HG03342 (cell line): Measurements from ENCODE around the gene IFNL3.
"Not testable (repeated sequence)": the region's sequence is repeated elsewhere in the genome, so short reads cannot be mapped to it uniquely, and the experiment has no call there.

Experiments
- ATAC-seq: cut with Tn5 transposase; IDR thresholded peaks from one replicate; pipeline ENCODE4 v1.9.1; 2021; ENCODE audit warnings: mild to moderate bottlenecking, moderate library complexity; ENCODE audit not compliant: unreplicated experiment

The IFNL3 gene

DNA sequence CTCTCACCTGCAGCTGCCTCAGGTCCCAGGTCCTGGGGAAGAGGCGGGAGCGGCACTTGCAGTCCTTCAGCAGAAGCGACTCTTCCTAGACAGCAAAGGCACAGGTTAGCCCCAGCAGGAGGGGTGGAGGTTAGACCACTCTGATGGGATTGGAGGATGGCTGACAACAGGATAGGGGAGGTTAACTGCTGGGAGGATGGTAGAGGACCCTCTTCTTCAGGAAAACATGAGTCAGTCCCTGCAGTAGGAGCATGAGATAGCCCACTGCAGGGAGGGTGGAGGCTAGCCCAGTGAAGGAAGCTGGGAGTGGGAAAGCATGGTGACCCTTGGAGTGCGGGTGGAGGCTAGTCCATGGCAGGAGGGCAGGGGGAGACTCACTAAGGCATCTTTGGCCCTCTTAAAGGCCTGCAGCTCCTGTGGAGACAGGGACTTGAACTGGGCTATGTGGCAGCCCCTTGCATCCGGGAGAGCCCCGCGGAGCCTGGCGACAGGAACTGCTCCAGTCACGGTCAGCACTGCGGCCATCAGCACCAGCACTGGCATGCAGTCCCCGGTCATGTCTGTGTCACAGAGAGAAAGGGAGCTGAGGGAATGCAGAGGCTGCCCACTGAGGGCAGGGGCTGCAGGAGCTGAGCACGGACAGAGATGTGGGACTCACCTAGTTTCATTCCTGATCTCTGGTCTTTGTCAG, at the start of gene IFNL3:
TSS of gene IFNL3 (minus strand) at position 597 of the 691 bp plus-strand sequence. CDS start at position 558, 39 bp downstream.
- ATAC-seq, result not testable (repeated sequence)

DNA sequence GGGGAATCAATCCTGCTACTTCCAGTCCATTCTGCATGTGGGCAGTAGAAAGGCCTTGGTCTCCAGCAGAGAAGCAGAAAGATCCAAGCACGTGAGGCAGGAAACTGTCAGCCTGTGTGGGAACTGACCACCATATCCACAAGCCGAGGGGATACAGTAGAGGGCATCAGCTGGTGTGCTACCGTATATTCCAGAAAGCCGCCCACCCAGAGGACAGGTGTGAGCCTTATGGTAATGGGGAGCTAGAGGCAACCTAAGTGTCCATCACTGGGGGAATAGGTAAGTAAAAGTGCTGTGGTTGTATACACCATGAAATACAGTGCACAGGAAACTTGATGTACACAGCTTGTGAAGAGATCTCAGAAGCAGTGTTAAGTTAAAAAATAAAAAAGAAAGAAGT, 48.6 kb upstream of the IFNL3 start:
- ATAC-seq, result no peak

DNA sequence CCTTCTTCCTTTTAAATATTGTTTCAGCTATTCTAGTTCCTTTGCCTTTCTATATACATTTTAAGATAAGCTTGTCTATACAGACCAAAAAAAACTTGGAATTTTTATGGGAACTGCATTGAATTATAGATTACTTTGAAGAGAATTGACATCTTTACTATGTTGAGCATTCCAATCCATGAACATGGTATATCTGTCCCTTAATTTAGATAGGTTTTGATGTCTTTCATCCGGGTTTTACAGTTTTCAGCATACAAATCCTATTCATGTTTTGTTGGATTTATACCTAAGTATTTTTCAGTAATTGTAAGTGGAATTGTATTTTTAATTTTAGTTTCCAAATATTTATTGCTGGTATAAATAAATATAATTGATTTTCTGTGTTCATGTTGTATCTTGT, 39.2 kb upstream of the IFNL3 start:
- no peak for ATAC-seq

DNA sequence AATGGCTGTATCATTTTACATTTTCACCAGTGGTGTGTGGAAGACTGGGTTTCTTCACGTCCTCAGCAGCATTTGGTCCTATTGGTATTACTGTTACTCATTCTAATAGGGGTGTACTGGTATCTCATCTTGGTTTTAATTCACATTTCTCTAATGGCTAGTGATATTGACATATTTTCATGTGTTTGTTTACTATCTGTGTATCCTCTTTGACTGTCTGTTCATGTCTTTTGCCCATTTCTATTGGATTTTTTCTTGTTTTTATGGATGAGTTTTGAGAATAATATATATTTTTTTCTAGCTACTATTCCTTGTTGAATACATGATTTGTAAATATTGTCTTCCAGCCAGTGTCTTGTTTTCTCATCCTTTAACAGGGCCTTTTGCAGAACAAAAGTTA, 37.2 kb upstream of the IFNL3 start:
- no peak for ATAC-seq

DNA sequence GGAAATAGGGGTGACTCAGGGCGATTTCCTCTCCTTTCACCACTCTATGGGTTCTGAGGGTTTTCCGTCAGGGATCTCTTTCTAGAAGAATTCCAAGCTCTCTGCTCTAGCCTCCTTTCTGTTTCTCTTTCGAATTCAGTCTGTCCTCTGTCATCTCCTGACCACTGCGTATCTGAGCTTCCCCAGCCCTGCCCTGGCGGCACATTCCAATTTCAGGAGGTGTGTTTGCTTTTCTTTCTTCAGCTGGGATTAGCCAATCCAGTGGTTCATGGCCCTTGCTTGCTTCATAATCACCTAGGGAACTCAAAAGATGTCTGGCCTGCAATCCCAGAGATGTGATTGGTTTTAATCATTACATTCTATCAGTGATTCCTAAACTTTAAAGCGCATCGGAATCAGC, 32.8 kb upstream of the IFNL3 start:
- ATAC-seq, result no peak

DNA sequence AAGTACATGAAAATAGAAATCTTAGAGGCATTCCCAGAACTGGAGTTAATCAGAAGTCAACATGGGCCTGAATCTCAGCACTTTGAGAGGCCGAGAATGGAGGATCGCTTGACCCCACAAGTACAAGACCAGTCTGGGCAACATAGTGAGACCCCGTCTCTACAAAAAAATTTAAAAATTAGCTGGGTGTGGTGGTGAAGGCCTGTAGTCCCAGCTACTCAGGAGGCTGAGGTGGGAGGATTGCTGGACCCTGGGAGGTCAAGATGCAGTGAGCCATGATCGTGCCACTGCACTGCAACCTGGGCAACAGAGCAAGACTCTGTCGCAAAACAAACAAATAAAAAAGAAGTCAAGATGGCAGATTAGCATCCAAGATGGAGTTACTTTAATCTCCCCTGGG, 31.9 kb upstream of the IFNL3 start:
- no peak for ATAC-seq

DNA sequence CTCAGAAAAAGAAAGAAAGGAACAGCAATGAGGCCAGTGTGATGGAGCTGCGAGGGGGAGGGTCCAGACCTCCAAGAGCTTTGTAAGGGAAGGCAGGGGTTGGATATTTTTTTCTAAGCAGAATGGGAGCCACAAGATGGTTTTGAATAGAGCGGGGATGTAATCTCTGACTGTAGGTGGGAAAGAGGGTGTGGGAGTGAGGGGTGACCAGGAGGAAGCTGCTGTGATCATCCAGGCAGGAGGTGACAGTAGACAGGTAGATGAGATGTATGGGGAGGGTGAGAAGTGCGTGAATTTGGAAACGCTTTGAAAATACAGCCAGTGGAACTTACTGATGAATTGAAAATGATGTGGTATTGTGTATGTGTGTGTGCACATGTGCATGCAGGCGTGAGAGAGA, 30.8 kb upstream of the IFNL3 start:
- ATAC-seq, result no peak

DNA sequence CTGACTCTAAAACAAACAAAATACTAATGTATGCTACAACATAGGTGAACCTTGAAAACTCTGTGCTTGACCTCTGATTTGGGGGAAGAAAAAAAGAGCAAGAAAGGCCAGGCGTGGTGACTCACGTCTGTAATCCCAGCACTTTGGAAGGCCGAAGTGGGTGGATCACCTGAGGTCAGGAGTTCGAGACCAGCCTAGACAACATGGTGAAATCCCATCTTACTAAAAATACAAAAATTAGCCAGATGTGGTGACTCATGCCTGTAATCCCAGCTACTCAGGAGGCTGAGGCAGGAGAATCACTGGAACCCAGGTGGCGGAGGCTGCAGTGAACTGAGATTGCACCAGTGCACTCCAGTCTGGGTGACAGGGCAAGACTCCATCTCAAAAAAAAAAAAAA, 29.1 kb upstream of the IFNL3 start:
- not testable (repeated sequence) for ATAC-seq

DNA sequence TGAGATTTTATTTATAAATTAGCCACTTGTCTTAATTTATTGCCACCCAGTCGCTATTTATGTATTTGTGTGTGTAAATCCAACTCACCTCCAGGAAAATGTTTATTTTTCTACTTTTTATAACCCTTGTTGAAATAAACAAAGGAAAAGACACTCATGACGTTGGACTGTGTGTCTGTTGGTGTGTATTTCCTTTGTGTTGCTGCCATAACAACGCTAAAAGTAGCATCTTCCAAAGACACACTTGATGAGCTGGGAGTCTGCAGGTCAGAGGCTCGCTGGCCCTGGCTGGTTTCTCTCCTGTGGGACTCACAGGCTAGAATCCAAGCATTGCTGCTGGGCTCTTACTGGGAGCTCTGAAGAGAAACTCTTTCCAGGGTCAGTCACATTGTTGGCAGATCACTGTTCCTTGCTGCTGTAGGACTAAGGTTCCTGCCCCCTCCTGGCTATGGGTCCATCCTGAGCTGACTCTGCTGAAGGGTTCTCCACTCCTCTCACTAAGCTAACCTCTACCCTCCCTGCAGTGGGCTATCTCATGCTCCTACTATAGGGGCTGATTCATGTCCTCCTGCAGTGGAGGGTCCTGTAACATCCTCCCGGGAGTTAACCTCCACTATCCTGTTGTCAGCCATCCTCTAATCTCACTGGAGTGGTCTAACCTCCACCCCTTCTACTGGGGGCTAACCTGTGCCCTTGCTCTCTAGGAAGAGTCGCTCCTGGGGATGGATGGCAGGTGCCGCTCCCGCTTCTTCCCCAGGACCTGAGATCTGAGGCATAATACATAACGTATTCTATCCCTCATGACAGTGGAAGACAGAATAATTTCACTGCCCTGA, 25.4 kb upstream of the IFNL3 start:
- no peak for ATAC-seq

DNA sequence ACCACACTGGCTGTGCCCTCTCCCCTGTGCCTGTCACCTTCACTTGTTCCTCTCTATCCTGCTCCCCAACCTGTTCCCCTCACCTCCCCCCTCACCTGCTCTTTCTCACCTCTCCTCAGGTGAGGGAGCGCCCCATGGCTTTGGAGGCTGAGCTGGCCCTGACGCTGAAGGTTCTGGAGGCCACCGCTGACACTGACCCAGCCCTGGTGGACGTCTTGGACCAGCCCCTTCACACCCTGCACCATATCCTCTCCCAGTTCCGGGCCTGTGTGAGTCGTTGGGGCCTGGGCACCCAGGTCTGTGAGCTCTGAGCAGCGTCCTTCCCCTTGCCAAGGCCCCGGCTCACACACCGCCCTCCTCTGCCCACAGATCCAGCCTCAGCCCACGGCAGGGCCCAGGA, 24.6 kb upstream of the IFNL3 start:
- not testable (repeated sequence) for ATAC-seq

DNA sequence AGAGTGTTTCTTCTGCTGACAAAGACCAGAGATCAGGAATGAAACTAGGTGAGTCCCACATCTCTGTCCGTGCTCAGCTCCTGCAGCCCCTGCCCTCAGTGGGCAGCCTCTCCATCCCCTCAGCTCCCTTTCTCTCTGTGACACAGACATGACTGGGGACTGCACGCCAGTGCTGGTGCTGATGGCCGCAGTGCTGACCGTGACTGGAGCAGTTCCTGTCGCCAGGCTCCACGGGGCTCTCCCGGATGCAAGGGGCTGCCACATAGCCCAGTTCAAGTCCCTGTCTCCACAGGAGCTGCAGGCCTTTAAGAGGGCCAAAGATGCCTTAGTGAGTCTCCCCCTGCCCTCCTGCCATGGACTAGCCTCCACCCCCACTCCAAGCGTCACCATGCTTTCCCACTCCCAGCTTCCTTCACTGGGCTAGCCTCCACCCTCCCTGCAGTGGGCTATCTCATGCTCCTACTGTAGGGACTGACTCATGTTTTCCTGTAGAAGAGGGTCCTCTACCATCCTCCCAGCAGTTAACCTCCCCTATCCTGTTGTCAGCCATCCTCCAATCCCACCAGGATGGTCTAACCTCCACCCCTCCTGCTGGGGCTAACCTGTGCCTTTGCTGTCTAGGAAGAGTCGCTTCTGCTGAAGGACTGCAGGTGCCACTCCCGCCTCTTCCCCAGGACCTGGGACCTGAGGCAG, 23.9 kb upstream of the IFNL3 start:
- not testable (repeated sequence) for ATAC-seq

DNA sequence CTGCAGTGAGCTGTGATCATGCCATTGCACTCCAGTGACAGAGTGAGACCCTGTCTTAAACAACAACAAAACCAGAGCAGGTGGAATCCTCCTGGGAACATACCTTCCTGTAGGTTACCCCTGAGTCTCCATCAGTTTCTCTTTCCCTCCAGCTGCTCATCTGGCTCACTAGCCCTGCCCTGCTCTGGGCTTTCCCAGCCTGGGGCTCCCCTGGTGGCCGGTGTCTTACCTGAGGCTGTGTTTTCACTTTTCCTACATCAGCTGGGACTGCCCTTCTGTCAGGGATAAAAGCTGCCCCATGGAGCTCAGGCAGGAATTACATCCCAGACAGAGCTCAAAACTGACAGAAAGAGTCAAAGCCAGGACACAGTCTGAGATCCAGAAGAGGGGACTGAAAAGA, 23.3 kb upstream of the IFNL3 start, which contains the start of gene IFNL2:
TSS of gene IFNL2 (plus strand) at position 312 of the 400 bp plus-strand sequence. CDS start 173 bp downstream, outside the sequence.
- ATAC-seq, result not testable (repeated sequence)

DNA sequence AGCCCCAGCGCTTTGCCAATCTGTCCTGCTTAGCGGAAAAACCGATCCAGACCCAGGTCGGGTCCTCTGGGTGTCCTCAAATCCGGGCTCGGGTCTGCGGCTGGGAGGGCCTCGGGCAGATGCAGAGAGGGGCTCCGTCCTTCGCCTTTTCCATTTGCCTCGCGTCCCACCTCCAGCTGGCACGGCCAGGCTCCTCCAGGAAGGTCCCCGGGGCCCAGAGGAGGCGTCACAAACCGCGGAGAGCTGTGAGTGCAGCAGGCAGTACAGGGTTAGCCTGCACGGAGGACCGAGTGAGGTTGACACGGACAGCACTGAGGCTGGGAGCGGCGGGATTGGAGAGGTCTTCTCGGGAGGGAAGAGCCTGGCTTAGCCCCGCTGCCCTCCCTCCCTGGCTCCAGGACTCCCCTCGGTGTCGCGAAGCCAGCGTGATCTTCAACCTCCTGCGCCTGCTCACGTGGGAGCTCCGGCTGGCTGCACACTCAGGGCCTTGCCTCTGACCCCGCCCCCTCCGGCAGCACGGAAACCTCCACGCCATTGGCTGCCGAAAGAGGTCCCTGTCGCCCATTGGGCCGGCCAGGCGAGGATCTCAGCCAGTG, 20.6 kb upstream of the IFNL3 start:
- ATAC-seq, result no peak

DNA sequence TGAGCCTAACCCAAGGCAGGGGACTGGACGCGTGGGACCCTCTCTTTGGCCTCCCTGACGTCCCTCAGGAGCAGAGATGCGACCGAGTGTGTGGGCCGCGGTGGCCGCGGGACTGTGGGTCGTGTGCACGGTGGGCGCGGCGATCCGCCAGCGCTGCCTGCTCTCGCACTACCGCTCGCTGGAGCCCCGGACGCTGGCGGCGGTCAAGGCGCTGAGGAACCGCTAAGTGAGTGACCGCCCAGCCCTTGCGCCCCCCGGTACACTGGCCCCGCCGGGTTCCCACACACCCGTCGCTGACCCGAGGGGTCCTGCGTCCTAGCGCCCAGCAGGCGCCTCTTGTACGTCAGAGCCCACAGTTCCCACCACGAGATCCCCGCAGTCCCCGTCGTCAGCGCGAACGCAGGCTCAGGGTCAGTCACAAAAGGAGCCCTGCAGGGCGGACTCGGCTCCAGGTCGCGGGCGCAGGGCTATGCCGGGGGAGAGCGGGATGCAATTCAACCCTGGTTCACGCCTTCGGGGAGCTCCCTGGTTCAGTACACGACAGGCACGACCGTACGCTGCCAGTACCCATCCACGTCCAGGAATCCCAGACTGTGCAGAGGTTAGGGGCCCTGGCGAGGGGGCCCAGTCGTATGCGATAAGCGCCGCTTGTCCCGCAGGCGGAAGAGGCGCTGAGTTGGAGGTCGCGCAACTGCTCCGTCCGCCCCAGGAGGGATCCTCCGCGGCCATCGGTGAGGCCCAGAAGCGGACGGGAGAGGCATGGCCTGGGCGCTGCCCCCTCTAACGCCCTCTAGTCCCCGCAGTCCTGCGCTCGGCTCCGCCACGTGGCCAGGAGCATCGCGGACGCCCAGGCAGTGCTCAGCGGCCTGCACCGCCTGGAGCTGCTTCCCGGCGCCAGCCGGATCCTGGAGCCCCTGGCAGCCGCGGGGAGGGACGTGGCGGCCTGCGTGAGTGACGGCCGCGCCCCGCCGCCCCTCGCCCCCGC, 19.8 kb upstream of the IFNL3 start:
- no peak for ATAC-seq

DNA sequence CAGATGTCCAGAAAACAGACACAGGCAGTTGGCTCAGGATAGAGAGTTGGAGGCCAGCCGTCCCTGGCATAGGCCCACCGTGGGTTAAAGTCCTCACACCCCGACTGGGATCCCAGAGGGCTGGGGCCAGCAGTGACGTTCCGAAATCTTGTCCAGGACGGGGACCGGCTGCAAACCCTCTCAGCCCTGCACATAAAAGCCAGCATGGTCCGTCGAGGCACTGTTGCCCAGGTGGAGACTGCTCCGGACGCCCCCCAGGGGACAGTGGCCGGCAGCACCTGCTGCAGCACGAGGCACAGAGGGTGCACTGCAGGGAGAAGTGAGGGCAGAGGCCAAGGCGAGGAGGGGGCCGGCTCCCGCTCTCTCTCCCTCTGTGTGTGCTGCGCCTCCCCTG, 19.1 kb upstream of the IFNL3 start:
- ATAC-seq, result no peak

DNA sequence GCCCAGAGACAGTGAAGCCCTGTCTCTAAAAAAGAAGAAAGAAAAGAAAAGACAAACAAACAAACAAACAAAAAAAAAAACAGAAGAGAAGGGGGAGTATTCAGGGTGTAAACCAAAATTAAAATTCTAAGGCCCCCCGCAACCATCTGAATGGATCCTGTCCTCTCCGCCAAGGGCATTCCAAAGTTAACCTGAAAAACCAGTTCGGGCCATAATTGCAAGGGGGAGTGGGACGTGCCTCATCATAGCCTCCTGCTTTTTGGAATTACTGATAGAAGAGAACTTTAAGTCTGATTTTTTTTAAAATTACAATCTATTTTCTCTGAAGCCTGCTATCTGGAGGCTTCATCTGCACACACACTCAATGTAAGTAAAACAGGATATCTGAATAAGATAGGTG, 17.7 kb upstream of the IFNL3 start:
- no peak for ATAC-seq

DNA sequence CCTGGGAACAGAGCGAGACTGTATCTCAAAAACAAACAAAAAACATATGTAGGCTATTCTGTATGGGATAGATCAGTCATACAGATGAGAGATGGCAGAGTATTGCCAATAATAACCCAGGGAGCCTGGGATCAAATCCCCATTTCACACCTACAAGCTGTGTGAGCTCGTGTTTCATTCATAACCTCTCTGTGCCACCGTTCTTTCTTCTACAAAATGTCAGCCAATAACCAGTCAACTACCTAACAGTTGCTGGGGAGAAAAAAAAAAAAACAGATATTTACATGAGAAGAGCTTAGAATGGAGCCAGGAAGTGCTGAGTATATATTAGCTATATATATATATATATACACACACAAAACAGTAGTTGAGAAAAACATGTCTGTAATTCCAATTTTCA, 16.9 kb upstream of the IFNL3 start:
- ATAC-seq, result no peak

DNA sequence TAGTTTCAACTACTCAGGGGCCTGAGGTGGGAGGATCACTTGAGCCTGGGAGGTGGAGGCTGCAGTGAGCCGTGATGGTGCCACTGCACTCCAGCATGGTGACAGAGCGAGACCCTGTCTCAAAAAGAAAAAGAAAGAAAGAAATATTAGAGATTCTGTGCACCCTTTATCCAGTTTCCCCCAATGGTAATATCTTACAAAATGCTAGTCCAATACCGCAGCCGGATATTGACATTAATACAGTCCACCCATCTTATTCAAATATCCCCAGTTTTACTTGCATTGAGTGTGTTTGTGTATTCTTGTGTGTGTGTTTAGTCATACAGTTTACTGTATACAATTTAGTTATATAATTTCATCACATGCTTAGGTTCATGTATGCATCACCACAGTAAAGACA, 12.4 kb upstream of the IFNL3 start:
- no peak for ATAC-seq

DNA sequence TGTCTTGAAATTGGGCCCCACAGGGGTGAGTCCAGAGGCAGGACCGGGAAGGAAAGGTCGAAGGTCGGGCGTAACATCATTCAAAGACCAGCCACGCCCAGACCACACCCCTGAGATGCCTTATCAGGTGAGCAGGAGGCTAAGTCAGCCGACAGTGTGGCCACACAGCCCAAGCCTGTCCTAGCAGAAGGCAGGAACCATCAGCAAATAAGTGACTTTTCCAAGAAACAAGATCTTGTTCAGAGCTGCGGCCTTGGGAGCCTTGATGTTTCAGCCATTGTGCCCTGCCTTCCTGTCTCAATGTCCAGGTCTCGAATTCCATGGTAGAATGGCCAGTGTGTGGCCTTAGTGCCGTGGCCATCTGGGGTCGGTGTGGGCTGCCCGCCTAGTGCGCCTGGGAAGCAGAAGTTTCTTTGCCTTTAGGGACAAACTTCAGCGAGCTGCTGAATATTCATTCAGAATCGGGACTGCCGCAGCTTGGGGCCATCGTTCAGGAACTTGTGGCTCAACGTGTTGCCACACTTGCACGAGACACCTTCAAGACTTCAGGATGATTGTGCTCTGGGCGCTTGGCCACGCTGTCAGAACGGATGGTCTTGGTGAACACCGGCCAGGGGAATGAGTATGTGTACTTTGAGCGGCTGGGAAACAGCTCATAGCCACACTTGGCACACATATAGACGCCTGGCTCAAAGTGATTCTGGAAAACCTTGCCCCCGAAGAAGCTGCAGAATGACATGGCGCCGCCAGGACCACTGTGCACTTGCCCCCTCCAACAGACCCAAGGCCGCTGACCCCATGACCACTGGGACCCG, 9.9 kb upstream of the IFNL3 start:
- ATAC-seq, result no peak
